Thoracic aorta (tissue), 2 donors: ENCODE data around the gene TMPRSS4. TPM values are rescaled to one million over a fixed set of nuclear protein-coding genes. Genes with fewer than 3 reads are reported as not detected.

ENCODE experiments used
- ATAC-seq: fragments of 150-250 bp; one replicate; pipeline ENCODE4 v1.8.0; 2017; ENCODE audit warnings: low read depth; ENCODE audit not compliant: insufficient number of reproducible peaks, low FRiP score
- DNase-seq: peaks from one replicate; pipeline ENCODE4 v3.0.0-alpha.2; 2020; ENCODE audit warnings: low spot score
- H3K27ac ChIP-seq, 2 donors: fragments of 200-600 bp; sonication (generic); 1 replicate in 1 of 2; 2 replicates in 1 of 2; pipeline ENCODE4 v1.5.1; 2016; ENCODE audit warnings: mild to moderate bottlenecking in 2 of 2, moderate library complexity in 2 of 2
- H3K27me3 ChIP-seq: fragments of 200-600 bp; sonication (generic); replicated peaks from 2 replicates; pipeline ENCODE4 v1.6.0; 2016; ENCODE audit warnings: mild to moderate bottlenecking; ENCODE audit not compliant: insufficient read depth
- H3K36me3 ChIP-seq: fragments of 200-600 bp; sonication (generic); one replicate; pipeline ENCODE4 v1.5.1; 2016
- H3K4me1 ChIP-seq, 2 donors: fragments of 200-600 bp; sonication (generic); 1 replicate in 1 of 2; 2 replicates in 1 of 2; pipeline versions ENCODE4 v1.5.1 to v1.6.0; 2016; ENCODE audit warnings: low read depth in 2 of 2, mild to moderate bottlenecking in 1 of 2; ENCODE audit not compliant: control insufficient read depth in 1 of 2
- H3K4me3 ChIP-seq: fragments of 200-600 bp; sonication (generic); 2 replicates; pipeline ENCODE4 v1.5.1; 2016; ENCODE audit warnings: mild to moderate bottlenecking
- H3K9me3 ChIP-seq: fragments of 200-600 bp; sonication (generic); 2 replicates; pipeline ENCODE4 v1.5.1; 2016
- CTCF ChIP-seq: fragments of 200-600 bp; sonication (generic); IDR thresholded peaks from one replicate; pipeline ENCODE4 v1.5.1; 2019; ENCODE audit warnings: antibody characterized with exemption
- total RNA-seq, 2 donors: library from RNA; depleted of rRNA; stranded (reverse); fragments of >200 nt; gene quantifications; one replicate each; pipeline versions ENCODE4 v1.1.0 to v1.2.3, GENCODE V29; 2016

Gene TMPRSS4
- total RNA-seq, 2 donors from 2014 or later: 2.2 TPM; not detected in 1

GRCh38 chr11:118167253-118167652 is 90.4 kb downstream of the TMPRSS4 start:
- Histone ChIP-seq H3K4me1 (peaks cover 0 to 7% of the 10 kb centered on the region in 2 donors), H3K9me3 (no peaks in the 10 kb centered on the region), H3K36me3 (no peaks in the 10 kb centered on the region), H3K27ac (no peak overlapping the region), H3K4me3 (no peak overlapping the region), H3K27me3 (no peaks in the 10 kb centered on the region)
- DNase-seq (no peak), ATAC-seq (no peak)
- no peak for TF ChIP-seq CTCF

GRCh38 chr11:118167906-118168305 is 91.0 kb downstream of the TMPRSS4 start:
- Histone ChIP-seq H3K27ac (no peak overlapping the region), H3K36me3 (no peaks in the 10 kb centered on the region), H3K4me1 (peaks cover 0 to 7% of the 10 kb centered on the region in 2 donors), H3K9me3 (no peaks in the 10 kb centered on the region), H3K27me3 (no peaks in the 10 kb centered on the region), H3K4me3 (no peak overlapping the region)
- ATAC-seq (no peak), DNase-seq (no peak)
- TF ChIP-seq CTCF: no peak

- H3K36me3 ChIP-seq: no peaks in the 10 kb centered on the region
- TF ChIP-seq CTCF: no peak
- no peaks in the 10 kb centered on the region for H3K27me3 ChIP-seq
- no peaks in the 10 kb centered on the region for H3K9me3 ChIP-seq
- DNase-seq: no peak
- peaks cover 0 to 7% of the 10 kb centered on the region in 2 donors for H3K4me1 ChIP-seq
- H3K4me3 ChIP-seq: no peak overlapping the region
- no peak for ATAC-seq
- no peak overlapping the region for H3K27ac ChIP-seq
Measured at GRCh38 chr11:118168316-118168715, 91.4 kb downstream of the TMPRSS4 start.

- no peak overlapping the region for H3K27ac ChIP-seq
- peaks cover 0 to 7% of the 10 kb centered on the region in 2 donors for H3K4me1 ChIP-seq
- H3K27me3 ChIP-seq: no peaks in the 10 kb centered on the region
- ATAC-seq (no peak), DNase-seq (no peak)
- TF ChIP-seq CTCF: no peak
- no peak overlapping the region for H3K4me3 ChIP-seq
- H3K9me3 ChIP-seq: no peaks in the 10 kb centered on the region
- H3K36me3 ChIP-seq: no peaks in the 10 kb centered on the region
Measured at GRCh38 chr11:118168751-118169150, 91.9 kb downstream of the TMPRSS4 start.

GRCh38 chr11:118169300-118170140 is 92.6 kb downstream of the TMPRSS4 start:
- no peak for ATAC-seq
- no peaks in the 10 kb centered on the region for H3K9me3 ChIP-seq
- DNase-seq: no peak

More at GRCh38 chr11:118169300-118170140, 92.6 kb downstream of the TMPRSS4 start:
- H3K27ac ChIP-seq: no peak overlapping the region
- H3K4me1 ChIP-seq: peaks cover 0 to 7% of the 10 kb centered on the region in 2 donors
- no peak overlapping the region for H3K4me3 ChIP-seq
- H3K27me3 ChIP-seq: no peaks in the 10 kb centered on the region
- no peak for TF ChIP-seq CTCF
- H3K36me3 ChIP-seq: no peaks in the 10 kb centered on the region
